Islet precursor cell (in vitro differentiated cells): Measurements from ENCODE around the gene METRN.

Experiments
- DNase-seq: peaks from one replicate; pipeline ENCODE4 v3.0.0-alpha.2; 2018

The METRN gene

GRCh38 chr16:761625-762513 is 47.0 kb downstream of the METRN start:
- no peak for DNase-seq

GRCh38 chr16:762595-763268 is 47.8 kb downstream of the METRN start:
- no peak for DNase-seq

GRCh38 chr16:763369-764183 is 48.7 kb downstream of the METRN start:
- no peak for DNase-seq

- DNase-seq = no peak
These were observed 49.3 kb downstream of the METRN start for GRCh38 chr16:764184-764750.

- DNase-seq = no peak
These were observed 50.0 kb downstream of the METRN start for GRCh38 chr16:764848-765487.

GRCh38 chr16:765488-765865 is 50.6 kb downstream of the METRN start:
- DNase-seq = no peak

- DNase-seq = no peak
These were observed 51.3 kb downstream of the METRN start for GRCh38 chr16:766008-766819.

GRCh38 chr16:766820-767640 is 52.1 kb downstream of the METRN start:
- no peak for DNase-seq

- DNase-seq = no peak
These were observed 52.9 kb downstream of the METRN start for GRCh38 chr16:767743-768235.

- no peak for DNase-seq
These were observed 53.5 kb downstream of the METRN start for GRCh38 chr16:768428-768827.
